HepG2 (cell line): ENCODE results near the gene NGEF. TPM values are rescaled to one million over a fixed set of nuclear protein-coding genes. Genes with fewer than 3 reads are reported as not detected.

ENCODE experiments used
- CCDC6 ChIP-seq: sonication (generic); formaldehyde crosslinking; IDR thresholded peaks from 2 replicates; pipeline ENCODE4 v1.8.1; 2022; ENCODE audit warnings: mild to moderate bottlenecking, missing genetic modification reagents, moderate library complexity
- FOXA1 ChIP-seq, 2 experiments: fragments of 450-650 bp in 1 of 2; sonication (generic) in 1 of 2; formaldehyde crosslinking in 1 of 2; IDR thresholded peaks; 2 replicates each; pipeline versions ENCODE4 v1.4.0 to v1.6.1; 2016 to 2020; ENCODE audit warnings: missing genetic modification reagents in 1 of 2
- IRF2 ChIP-seq: IDR thresholded peaks from 2 replicates; pipeline ENCODE4 v1.6.1; 2018; ENCODE audit warnings: missing genetic modification reagents, missing compliant biosample characterization
- KLF9 ChIP-seq: IDR thresholded peaks from 2 replicates; pipeline ENCODE4 v1.6.1; 2016; ENCODE audit warnings: low read depth
- KMT2B ChIP-seq: IDR thresholded peaks from 2 replicates; pipeline ENCODE4 v1.6.1; 2016; ENCODE audit warnings: missing genetic modification reagents, missing compliant biosample characterization
- MAF1 ChIP-seq: sonication (generic); formaldehyde crosslinking; IDR thresholded peaks from 2 replicates; pipeline ENCODE4 v1.5.0; 2020; ENCODE audit warnings: missing genetic modification reagents, borderline replicate concordance
- NFYC ChIP-seq: IDR thresholded peaks from 2 replicates; pipeline ENCODE4 v1.6.1; 2016; ENCODE audit warnings: missing genetic modification reagents, missing compliant biosample characterization
- NR2F1 ChIP-seq, 2 experiments: fragments of 450-650 bp in 1 of 2; formaldehyde crosslinking in 1 of 2; IDR thresholded peaks; 2 replicates each; pipeline versions ENCODE4 v1.5.0 to v1.6.1; 2016 to 2020; ENCODE audit warnings: mild to moderate bottlenecking in 1 of 2, missing compliant biosample characterization in 1 of 2, missing genetic modification reagents in 1 of 2, moderate library complexity in 1 of 2
- PCBP2 ChIP-seq: fragments of 200-400 bp; formaldehyde crosslinking; optimal IDR thresholded peaks from 2 replicates; pipeline ENCODE3; 2018; ENCODE audit warnings: low read length, low read depth; ENCODE audit not compliant: poor library complexity, severe bottlenecking
- ZFP36 ChIP-seq: fragments of 150-350 bp; IDR thresholded peaks from 2 replicates; pipeline ENCODE4 v1.6.1; 2018; ENCODE audit warnings: borderline replicate concordance, low read length, low read depth; ENCODE audit not compliant: partially characterized antibody
- ZNF260 ChIP-seq: sonication (generic); formaldehyde crosslinking; IDR thresholded peaks from 2 replicates; pipeline ENCODE4 v1.4.0; 2020; ENCODE audit warnings: missing genetic modification reagents, low read depth, mild to moderate bottlenecking, borderline replicate concordance
- ZNF335 ChIP-seq: sonication (generic); formaldehyde crosslinking; IDR thresholded peaks from 2 replicates; pipeline ENCODE4 v1.4.0; 2020; ENCODE audit warnings: missing genetic modification reagents
- ZNF431 ChIP-seq: sonication (generic); formaldehyde crosslinking; IDR thresholded peaks from 2 replicates; pipeline ENCODE4 v1.9.0; 2022; ENCODE audit warnings: missing genetic modification reagents, low read depth, mild to moderate bottlenecking, borderline replicate concordance
- ZNF570 ChIP-seq: sonication (generic); formaldehyde crosslinking; IDR thresholded peaks from 2 replicates; pipeline ENCODE4 v1.4.0; 2020; ENCODE audit warnings: mild to moderate bottlenecking, missing genetic modification reagents, borderline replicate concordance
- ZNF713 ChIP-seq: sonication (generic); formaldehyde crosslinking; IDR thresholded peaks from 2 replicates; pipeline ENCODE4 v1.4.0; 2020; ENCODE audit warnings: mild to moderate bottlenecking, missing genetic modification reagents
- ZSCAN20 ChIP-seq: sonication (generic); formaldehyde crosslinking; IDR thresholded peaks from 2 replicates; pipeline ENCODE4 v1.4.0; 2020; ENCODE audit warnings: missing genetic modification reagents, mild to moderate bottlenecking, borderline replicate concordance
- polyA plus RNA-seq, 8 experiments: library from polyadenylated mRNA; depleted of rRNA in 3 of 8; stranded (reverse) in 7 of 8; unstranded in 1 of 8; fragments of >200 nt; fragmentation: Illumina TruSeq in 4 of 8; extraction: Trizol in 4 of 8; gene quantifications; 2 replicates each; pipeline versions ENCODE4 v1.2.1 to v1.2.3, GENCODE V29; 2011 to 2016; ENCODE audit warnings: low read depth in 4 of 8, missing spikeins in 1 of 8, mixed read lengths in 1 of 8; ENCODE audit not compliant: insufficient read depth in 1 of 8
- total RNA-seq, 5 experiments: library from RNA; depleted of rRNA; stranded (reverse); fragments of >200 nt; fragmentation: Illumina TruSeq; extraction: Trizol; gene quantifications; 2 replicates each; pipeline ENCODE4 v1.2.3, GENCODE V29; 2016; ENCODE audit warnings: low read depth in 1 of 5
- TF ChIP-seq, protein P1 (sequence below): sonication (generic); formaldehyde crosslinking; conservative IDR thresholded peaks from 2 replicates; pipeline ENCODE4 v1.8.0; 2022; ENCODE audit warnings: mild to moderate bottlenecking, moderate library complexity, missing genetic modification reagents
- TF ChIP-seq, protein P2 (sequence below): IDR thresholded peaks from 2 replicates; pipeline ENCODE4 v1.6.1; 2016; ENCODE audit warnings: missing biosample characterization, missing genetic modification reagents, low read depth
- TF ChIP-seq, protein P3 (sequence below): sonication (generic); formaldehyde crosslinking; IDR thresholded peaks from 2 replicates; pipeline ENCODE4 v1.8.1; 2022; ENCODE audit warnings: low read depth, mild to moderate bottlenecking, missing genetic modification reagents
- TF ChIP-seq, protein P4 (sequence below): IDR thresholded peaks from 2 replicates; pipeline ENCODE4 v1.6.1; 2016; ENCODE audit warnings: low read depth

The NGEF gene
- total and polyA plus RNA-seq, 2 of the 13 experiments (the other 11 are each of a cell fraction or from before 2014, with no cell fraction given), result 14.4 to 36.9 TPM

DNA sequence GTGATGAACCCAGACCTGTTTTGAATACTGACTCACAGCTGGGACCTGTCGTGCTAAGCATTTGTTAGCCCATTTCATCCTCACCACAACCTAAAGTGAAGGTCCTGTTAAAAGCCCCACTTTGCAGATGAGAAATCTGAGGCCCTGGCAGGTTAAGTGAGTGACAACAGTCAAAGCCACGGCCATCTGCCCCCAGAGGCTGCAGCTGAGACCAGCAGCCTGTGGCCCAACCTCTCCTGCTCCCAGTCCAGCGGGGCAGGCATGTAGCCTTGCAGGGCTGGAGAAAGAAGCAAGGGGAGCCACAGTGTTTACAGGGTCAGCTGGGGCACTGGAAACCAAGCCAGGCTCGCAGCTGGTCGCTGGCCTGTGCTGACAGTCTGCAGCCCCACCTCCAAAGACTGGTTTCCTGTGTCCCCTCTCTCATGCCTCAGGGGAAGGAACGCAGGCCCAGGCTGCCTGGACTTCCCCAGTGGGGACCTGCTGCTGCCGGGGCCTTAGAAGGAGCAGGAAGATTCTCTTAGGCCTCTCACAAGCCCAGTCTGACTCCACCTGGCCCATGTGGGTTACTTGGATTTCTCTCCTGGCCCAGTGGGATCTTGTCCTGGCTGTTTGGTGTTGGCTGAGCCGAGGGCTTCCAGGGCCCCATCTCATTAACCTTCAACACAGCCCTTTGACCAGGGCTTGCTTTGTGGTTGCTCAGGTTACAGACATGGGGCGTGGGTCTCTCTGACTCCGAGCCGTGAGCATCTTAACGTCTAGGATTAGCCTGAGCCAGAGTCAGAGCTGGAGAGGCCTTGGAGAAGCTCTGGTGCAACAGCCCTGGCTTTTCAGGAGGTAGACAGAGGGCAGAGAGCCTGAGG, 48.8 kb upstream of the NGEF start (continued):
- no peak for TF ChIP-seq FOXA1 (IDR thresholded peaks at IDR 0.05)
- peak; percentile 93 for TF ChIP-seq FOXA1 (CRISPR knock-in tag; IDR thresholded peaks at IDR 0.05)
- no peak; the same call in 1 of the 2 replicates for TF ChIP-seq ZNF335 (CRISPR knock-in tag)
- peak; percentile 49; the same call in 1 of the 2 replicates for TF ChIP-seq KLF9
- TF ChIP-seq ZFP36, result no peak
- TF ChIP-seq NFYC, result no peak
- peak; percentile 44; the same call in 1 of the 2 replicates for TF ChIP-seq KMT2B (CRISPR knock-in tag)
- no peak for TF ChIP-seq MAF1 (CRISPR knock-in tag)
- peak; percentile 81 for TF ChIP-seq NR2F1 (CRISPR knock-in tag; IDR thresholded peaks at IDR 0.05)
- TF ChIP-seq, protein P1, sequence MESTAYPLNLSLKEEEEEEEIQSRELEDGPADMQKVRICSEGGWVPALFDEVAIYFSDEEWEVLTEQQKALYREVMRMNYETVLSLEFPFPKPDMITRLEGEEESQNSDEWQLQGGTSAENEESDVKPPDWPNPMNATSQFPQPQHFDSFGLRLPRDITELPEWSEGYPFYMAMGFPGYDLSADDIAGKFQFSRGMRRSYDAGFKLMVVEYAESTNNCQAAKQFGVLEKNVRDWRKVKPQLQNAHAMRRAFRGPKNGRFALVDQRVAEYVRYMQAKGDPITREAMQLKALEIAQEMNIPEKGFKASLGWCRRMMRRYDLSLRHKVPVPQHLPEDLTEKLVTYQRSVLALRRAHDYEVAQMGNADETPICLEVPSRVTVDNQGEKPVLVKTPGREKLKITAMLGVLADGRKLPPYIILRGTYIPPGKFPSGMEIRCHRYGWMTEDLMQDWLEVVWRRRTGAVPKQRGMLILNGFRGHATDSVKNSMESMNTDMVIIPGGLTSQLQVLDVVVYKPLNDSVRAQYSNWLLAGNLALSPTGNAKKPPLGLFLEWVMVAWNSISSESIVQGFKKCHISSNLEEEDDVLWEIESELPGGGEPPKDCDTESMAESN (CRISPR knock-in tag), result peak; percentile 88
- TF ChIP-seq, protein P2, sequence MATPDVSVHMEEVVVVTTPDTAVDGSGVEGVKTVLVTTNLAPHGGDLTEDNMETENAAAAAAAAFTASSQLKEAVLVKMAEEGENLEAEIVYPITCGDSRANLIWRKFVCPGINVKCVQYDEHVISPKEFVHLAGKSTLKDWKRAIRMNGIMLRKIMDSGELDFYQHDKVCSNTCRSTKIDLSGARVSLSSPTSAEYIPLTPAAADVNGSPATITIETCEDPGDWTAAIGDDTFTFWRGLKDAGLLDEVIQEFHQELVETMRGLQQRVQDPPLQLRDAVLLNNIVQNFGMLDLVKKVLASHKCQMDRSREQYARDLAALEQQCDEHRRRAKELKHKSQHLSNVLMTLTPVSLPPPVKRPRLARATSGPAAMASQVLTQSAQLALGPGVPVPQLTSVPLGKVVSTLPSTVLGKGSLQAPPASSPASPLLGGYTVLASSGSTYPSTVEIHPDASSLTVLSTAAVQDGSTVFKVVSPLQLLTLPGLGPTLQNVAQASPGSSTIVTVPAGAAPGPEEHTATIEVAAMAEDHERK, result no peak
- TF ChIP-seq ZNF260 (CRISPR knock-in tag), result no peak
- TF ChIP-seq, protein P3, sequence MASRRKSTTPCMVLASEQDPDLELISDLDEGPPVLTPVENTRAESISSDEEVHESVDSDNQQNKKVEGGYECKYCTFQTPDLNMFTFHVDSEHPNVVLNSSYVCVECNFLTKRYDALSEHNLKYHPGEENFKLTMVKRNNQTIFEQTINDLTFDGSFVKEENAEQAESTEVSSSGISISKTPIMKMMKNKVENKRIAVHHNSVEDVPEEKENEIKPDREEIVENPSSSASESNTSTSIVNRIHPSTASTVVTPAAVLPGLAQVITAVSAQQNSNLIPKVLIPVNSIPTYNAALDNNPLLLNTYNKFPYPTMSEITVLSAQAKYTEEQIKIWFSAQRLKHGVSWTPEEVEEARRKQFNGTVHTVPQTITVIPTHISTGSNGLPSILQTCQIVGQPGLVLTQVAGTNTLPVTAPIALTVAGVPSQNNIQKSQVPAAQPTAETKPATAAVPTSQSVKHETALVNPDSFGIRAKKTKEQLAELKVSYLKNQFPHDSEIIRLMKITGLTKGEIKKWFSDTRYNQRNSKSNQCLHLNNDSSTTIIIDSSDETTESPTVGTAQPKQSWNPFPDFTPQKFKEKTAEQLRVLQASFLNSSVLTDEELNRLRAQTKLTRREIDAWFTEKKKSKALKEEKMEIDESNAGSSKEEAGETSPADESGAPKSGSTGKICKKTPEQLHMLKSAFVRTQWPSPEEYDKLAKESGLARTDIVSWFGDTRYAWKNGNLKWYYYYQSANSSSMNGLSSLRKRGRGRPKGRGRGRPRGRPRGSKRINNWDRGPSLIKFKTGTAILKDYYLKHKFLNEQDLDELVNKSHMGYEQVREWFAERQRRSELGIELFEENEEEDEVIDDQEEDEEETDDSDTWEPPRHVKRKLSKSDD (CRISPR knock-in tag), result 0 out of 2 replicates have a peak, but pooled peaks have one; percentile 77
- no peak for TF ChIP-seq PCBP2
- peak; percentile 61; the same call in 1 of the 2 replicates for TF ChIP-seq ZSCAN20 (CRISPR knock-in tag)
- no peak for TF ChIP-seq ZNF431
- TF ChIP-seq IRF2 (CRISPR knock-in tag), result peak; percentile 85; the same call in 1 of the 2 replicates
- TF ChIP-seq ZNF570 (CRISPR knock-in tag), result no peak
- TF ChIP-seq CCDC6 (CRISPR knock-in tag), result peak; percentile 56; the same call in 1 of the 2 replicates
- TF ChIP-seq, protein P4, sequence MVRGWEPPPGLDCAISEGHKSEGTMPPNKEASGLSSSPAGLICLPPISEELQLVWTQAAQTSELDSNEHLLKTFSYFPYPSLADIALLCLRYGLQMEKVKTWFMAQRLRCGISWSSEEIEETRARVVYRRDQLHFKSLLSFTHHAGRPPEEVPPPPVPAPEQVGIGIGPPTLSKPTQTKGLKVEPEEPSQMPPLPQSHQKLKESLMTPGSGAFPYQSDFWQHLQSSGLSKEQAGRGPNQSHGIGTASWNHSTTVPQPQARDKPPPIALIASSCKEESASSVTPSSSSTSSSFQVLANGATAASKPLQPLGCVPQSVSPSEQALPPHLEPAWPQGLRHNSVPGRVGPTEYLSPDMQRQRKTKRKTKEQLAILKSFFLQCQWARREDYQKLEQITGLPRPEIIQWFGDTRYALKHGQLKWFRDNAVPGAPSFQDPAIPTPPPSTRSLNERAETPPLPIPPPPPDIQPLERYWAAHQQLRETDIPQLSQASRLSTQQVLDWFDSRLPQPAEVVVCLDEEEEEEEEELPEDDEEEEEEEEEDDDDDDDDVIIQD (CRISPR knock-in tag), result peak; percentile 62
- no peak; the same call in 1 of the 2 replicates for TF ChIP-seq ZNF713 (CRISPR knock-in tag)
